Kidney epithelial cell (primary cell): ENCODE results near the gene KNOP1. TPM values are rescaled to one million over a fixed set of nuclear protein-coding genes. Genes with fewer than 3 reads are reported as not detected.

Source experiments
- DNase-seq: peaks from one replicate; pipeline ENCODE4 v3.0.0-alpha.2; 2010; ENCODE audit warnings: low read depth
- H3K27me3 ChIP-seq: 2 replicates; pipeline ENCODE4 v1.6.0; 2011; ENCODE audit warnings: low read length; ENCODE audit not compliant: control insufficient read depth, insufficient read depth
- H3K36me3 ChIP-seq: 2 replicates; pipeline ENCODE4 v1.5.1; 2011; ENCODE audit warnings: low read length; ENCODE audit not compliant: control insufficient read depth, insufficient read depth
- H3K4me3 ChIP-seq: 2 replicates; pipeline ENCODE4 v1.5.1; 2011; ENCODE audit warnings: low read depth, mild to moderate bottlenecking, control low read depth, low read length
- total RNA-seq: library from RNA; depleted of rRNA; stranded (reverse); fragments of >200 nt; gene quantifications from 2 replicates; pipeline ENCODE4 v1.2.3, GENCODE V29; 2015
- TF ChIP-seq, protein P1 (sequence below): IDR thresholded peaks from 2 replicates; pipeline ENCODE4 v1.5.1; 2011; ENCODE audit warnings: mild to moderate bottlenecking, moderate library complexity, low read length, control low read depth, inconsistent platforms; ENCODE audit not compliant: insufficient read depth, poor library complexity, severe bottlenecking

KNOP1 gene
- total RNA-seq, 1 donor from 2014 or later = 32.8 TPM

DNA sequence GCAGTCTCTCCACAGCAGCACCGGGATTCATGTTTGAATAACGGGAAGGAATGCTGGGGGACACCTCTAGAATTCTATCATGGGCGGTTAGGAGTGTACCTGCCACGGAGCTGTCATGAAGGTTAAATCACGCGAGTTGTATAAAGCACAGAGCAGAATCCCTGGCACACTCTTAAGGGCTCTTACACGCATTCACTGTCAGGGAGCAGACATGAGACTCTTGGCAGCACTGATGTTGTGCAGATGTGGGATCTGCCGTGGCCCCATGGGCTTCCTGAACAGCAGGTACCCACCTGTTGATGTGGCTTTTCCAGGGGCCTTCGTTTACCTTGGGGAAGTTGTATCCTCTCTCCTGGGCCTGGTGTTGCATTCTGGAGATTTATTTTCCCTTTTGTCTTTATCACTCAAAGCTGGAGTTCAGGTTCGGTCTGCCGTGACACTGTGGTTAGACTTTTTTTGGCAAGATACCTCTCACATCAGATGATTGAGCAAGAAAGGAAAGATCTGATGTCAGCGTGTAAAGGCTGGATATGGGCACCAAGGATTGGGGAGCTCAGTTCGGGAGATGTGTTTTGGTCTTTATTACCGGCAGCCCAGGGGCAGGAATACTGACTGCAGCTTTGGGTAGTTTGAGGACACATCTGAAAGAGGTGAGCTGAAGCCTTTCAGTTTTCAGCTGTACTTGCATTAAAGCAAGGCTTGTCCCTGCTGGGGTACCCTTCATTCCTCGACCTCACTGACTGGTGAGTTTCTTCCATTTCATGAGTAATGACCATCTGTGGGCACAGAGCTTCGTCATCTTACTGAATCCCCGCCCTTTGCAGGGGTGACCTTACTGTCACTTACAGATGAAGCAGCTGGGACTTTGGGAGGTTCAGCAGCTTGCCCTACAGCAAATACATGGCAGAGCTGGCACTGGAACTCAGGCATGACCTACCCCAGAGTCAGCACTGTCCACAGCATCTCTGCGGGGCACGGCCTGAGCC lies 19.3 kb downstream of the KNOP1 start:
- TF ChIP-seq, protein P1, sequence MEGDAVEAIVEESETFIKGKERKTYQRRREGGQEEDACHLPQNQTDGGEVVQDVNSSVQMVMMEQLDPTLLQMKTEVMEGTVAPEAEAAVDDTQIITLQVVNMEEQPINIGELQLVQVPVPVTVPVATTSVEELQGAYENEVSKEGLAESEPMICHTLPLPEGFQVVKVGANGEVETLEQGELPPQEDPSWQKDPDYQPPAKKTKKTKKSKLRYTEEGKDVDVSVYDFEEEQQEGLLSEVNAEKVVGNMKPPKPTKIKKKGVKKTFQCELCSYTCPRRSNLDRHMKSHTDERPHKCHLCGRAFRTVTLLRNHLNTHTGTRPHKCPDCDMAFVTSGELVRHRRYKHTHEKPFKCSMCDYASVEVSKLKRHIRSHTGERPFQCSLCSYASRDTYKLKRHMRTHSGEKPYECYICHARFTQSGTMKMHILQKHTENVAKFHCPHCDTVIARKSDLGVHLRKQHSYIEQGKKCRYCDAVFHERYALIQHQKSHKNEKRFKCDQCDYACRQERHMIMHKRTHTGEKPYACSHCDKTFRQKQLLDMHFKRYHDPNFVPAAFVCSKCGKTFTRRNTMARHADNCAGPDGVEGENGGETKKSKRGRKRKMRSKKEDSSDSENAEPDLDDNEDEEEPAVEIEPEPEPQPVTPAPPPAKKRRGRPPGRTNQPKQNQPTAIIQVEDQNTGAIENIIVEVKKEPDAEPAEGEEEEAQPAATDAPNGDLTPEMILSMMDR = no peak
- H3K27me3 ChIP-seq = no peaks in the 10 kb centered on the region
- no peak for DNase-seq
- H3K4me3 ChIP-seq = no peak overlapping the region
- H3K36me3 ChIP-seq = peaks cover 4% of the 10 kb centered on the region

DNA sequence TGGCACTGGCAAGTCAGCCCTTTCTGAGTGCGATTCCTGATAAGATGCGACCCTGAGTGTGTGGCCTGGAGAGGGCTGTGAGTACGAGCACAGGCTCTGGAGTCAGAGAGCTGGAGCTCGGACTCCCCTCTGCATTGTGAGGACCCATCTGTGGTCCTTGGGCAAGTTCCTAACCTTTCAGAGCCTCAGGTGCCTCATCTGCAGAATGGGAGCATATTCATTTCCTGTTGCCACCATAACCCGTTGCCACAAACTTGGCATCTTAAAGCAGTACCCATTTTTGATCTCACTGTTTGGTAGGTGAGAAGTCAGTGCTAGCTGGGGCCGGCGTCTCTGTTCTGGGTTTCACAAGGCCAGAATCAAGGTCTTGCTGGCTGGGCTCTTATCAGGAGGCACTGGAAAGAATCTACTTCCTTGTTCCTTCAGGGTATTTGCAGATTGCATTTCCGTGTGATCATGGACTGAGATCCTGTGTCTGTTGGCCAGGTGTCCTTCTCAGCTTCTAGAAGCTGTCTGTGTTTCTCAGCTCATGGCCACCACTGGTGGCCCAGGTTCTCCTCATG lies 20.2 kb downstream of the KNOP1 start:
- no peak for DNase-seq
- TF ChIP-seq, protein P1 = no peak
- H3K4me3 ChIP-seq = no peak overlapping the region
- no peaks in the 10 kb centered on the region for H3K27me3 ChIP-seq
- peaks cover 4% of the 10 kb centered on the region for H3K36me3 ChIP-seq

DNA sequence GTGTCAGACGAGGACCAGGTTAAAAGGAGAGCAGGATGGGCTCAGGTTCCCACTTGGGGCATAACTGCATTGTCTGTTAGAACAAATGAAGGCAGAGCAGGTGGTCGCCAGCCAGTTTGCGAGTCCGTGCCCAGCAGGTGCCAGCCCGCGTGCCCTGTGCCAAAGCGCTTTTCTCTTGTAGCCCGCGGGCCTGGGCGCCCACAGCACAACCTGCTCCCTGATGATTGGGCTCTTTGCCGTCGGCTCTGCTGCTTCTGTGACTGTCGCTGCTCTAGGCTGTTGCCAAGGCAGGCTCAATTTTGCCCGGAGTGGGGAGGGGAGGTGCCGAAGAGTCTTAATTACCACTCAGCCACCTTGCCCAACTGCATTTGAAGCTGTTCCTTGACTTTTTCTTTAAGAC lies 21.1 kb downstream of the KNOP1 start:
- Histone ChIP-seq H3K27me3 (no peaks in the 10 kb centered on the region), H3K4me3 (no peak overlapping the region), H3K36me3 (peaks cover 2% of the 10 kb centered on the region)
- TF ChIP-seq, protein P1 = no peak
- DNase-seq = no peak

DNA sequence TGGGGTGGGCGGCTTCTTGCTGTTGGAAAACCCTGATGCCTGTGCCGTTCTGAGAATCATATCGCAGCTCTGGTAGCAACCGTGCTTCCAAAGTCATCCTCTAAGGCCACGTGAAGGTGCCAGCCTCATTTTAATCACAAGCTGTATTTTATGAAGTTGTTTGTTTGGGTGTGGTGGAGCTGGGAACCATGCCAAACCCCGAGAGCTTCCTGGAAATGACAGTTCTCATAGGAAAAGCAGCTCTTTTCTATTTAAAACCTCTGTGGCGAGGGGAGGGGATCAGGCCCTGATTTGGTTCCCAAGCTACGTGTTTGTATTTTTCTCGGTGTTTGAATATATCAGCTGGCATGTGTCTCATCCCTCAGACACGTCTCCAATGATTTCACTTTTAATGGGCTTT lies 21.7 kb downstream of the KNOP1 start:
- H3K27me3 ChIP-seq = no peaks in the 10 kb centered on the region
- no peak overlapping the region for H3K4me3 ChIP-seq
- TF ChIP-seq, protein P1 = no peak
- peaks cover 2% of the 10 kb centered on the region for H3K36me3 ChIP-seq
- DNase-seq = no peak

DNA sequence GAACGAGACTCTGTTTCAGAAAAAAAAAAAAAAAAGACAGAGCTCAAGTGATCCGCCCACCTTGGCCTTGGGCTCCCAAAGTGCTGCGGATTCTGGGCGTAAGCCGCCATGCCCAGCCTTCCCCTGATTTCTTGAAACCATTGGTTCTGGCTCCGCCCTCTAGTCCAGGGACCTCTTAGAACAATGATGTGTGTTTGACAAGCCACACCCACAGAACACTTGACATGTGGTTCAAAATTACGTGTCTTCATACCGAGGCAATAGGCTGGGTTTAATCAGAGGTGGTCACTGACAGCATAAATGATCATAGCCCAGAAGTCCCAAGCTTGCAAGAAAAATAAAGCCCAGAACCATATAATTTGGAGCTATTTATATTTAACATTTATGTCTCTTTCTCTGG lies 23.0 kb downstream of the KNOP1 start:
- no peak for DNase-seq
- TF ChIP-seq, protein P1 = no peak
- H3K27me3 ChIP-seq = no peaks in the 10 kb centered on the region
- peaks cover 2% of the 10 kb centered on the region for H3K36me3 ChIP-seq
- H3K4me3 ChIP-seq = no peak overlapping the region
